ENCODE data around the gene USF3.

Gene USF3

GRCh38 chr3:113614402-113614801, 82.0 kb downstream of the USF3 start:
- DNase-seq (ENCODE audit: low read depth in 1 of 2, low spot score in 1 of 2) = no peak

GRCh38 chr3:113607219-113607596, 89.2 kb downstream of the USF3 start:
- DNase-seq (ENCODE audit: low read depth in 1 of 2, low spot score in 1 of 2) = no peak

- peak in 1 of 2 donors; percentile 27 for DNase-seq (ENCODE audit: low read depth in 1 of 2, low spot score in 1 of 2)
Observed at GRCh38 chr3:113606539-113607218, 89.8 kb downstream of the USF3 start.

- DNase-seq (ENCODE audit: low read depth in 1 of 2, low spot score in 1 of 2) = no peak
Observed at GRCh38 chr3:113602836-113603235, 93.6 kb downstream of the USF3 start.

GRCh38 chr3:113602256-113602655, 94.2 kb downstream of the USF3 start:
- DNase-seq (ENCODE audit: low read depth in 1 of 2, low spot score in 1 of 2) = no peak

GRCh38 chr3:113601240-113601639, 95.2 kb downstream of the USF3 start:
- no peak for DNase-seq (ENCODE audit: low read depth in 1 of 2, low spot score in 1 of 2)

- no peak for DNase-seq (ENCODE audit: low read depth in 1 of 2, low spot score in 1 of 2)
Observed at GRCh38 chr3:113600418-113601182, 95.8 kb downstream of the USF3 start.

All from activated CD4-positive, alpha-beta T cell treated with anti-CD3 and anti-CD28 coated beads, Interleukin-2, amount 50 U/mL, for 24 hours (primary cell).